H9 (cell line): ENCODE measurements around the gene PLEKHA7. TPM values are rescaled to one million over a fixed set of nuclear protein-coding genes. Genes with fewer than 3 reads are reported as not detected.

ENCODE experiments used
- DNase-seq: peaks from one replicate; pipeline ENCODE4 v3.0.0-alpha.2; 2017
- H2AFZ ChIP-seq: one replicate; pipeline ENCODE4 v1.6.1; 2013; ENCODE audit warnings: mild to moderate bottlenecking, low read length, control low read depth, moderate library complexity
- H2AK5ac ChIP-seq: 2 replicates; pipeline ENCODE4 v1.6.1; 2013; ENCODE audit warnings: low read length, control low read depth, mixed read lengths; ENCODE audit not compliant: insufficient read length
- H2BK120ac ChIP-seq: one replicate; pipeline ENCODE4 v1.6.1; 2013; ENCODE audit warnings: low read depth, mild to moderate bottlenecking, low read length, control low read depth, inconsistent platforms; ENCODE audit not compliant: poor library complexity, severe bottlenecking
- H2BK12ac ChIP-seq: 2 replicates; pipeline ENCODE4 v1.6.1; 2013; ENCODE audit warnings: low read length, control low read depth, mixed read lengths, low read depth; ENCODE audit not compliant: insufficient read length
- H2BK15ac ChIP-seq: 2 replicates; pipeline ENCODE4 v1.6.1; 2013; ENCODE audit warnings: low read depth, low read length, control low read depth
- H2BK20ac ChIP-seq: one replicate; pipeline ENCODE4 v1.6.1; 2013; ENCODE audit warnings: low read depth, mild to moderate bottlenecking, low read length, control low read depth, inconsistent platforms; ENCODE audit not compliant: poor library complexity, severe bottlenecking
- H2BK5ac ChIP-seq: 2 replicates; pipeline ENCODE4 v1.6.1; 2013; ENCODE audit warnings: low read length, control low read depth, mixed read lengths; ENCODE audit not compliant: insufficient read length
- H3K14ac ChIP-seq: 2 replicates; pipeline ENCODE4 v1.6.1; 2013; ENCODE audit warnings: low read length, control low read depth; ENCODE audit not compliant: insufficient read depth
- H3K18ac ChIP-seq: 2 replicates; pipeline ENCODE4 v1.6.1; 2013; ENCODE audit warnings: low read depth, mild to moderate bottlenecking, mixed read lengths, low read length, control low read depth; ENCODE audit not compliant: insufficient read length
- H3K23ac ChIP-seq: 2 replicates; pipeline ENCODE4 v1.6.1; 2013; ENCODE audit warnings: low read length, control low read depth, mixed read lengths, low read depth; ENCODE audit not compliant: insufficient read length
- H3K23me2 ChIP-seq: 2 replicates; pipeline ENCODE4 v1.6.1; 2013; ENCODE audit warnings: low read depth, mild to moderate bottlenecking, mixed read lengths, low read length, control low read depth; ENCODE audit not compliant: insufficient read length, poor library complexity, severe bottlenecking
- H3K27ac ChIP-seq: 2 replicates; pipeline ENCODE4 v1.5.1; 2013; ENCODE audit warnings: low read length, control low read depth, mixed read lengths, low read depth; ENCODE audit not compliant: insufficient read length
- H3K27me3 ChIP-seq: 2 replicates; pipeline ENCODE4 v1.6.1; 2013; ENCODE audit warnings: low read length, control low read depth, inconsistent platforms; ENCODE audit not compliant: insufficient read depth
- H3K4ac ChIP-seq: 2 replicates; pipeline ENCODE4 v1.6.1; 2013; ENCODE audit warnings: low read depth, mild to moderate bottlenecking, control low read depth, inconsistent platforms, low read length, moderate library complexity
- H3K4me1 ChIP-seq: 2 replicates; pipeline ENCODE4 v1.6.1; 2013; ENCODE audit warnings: low read length, control low read depth, inconsistent platforms; ENCODE audit not compliant: insufficient read depth
- H3K4me2 ChIP-seq: 2 replicates; pipeline ENCODE4 v1.6.1; 2013; ENCODE audit warnings: low read length, control low read depth, mixed read lengths; ENCODE audit not compliant: insufficient read length, insufficient read depth
- H3K56ac ChIP-seq: 2 replicates; pipeline ENCODE4 v1.6.1; 2013; ENCODE audit warnings: low read depth, mild to moderate bottlenecking, mixed read lengths, low read length, control low read depth; ENCODE audit not compliant: insufficient read length
- H3K79me1 ChIP-seq: 2 replicates; pipeline ENCODE4 v1.6.1; 2013; ENCODE audit warnings: low read depth, mild to moderate bottlenecking, moderate library complexity, low read length, control low read depth, inconsistent platforms; ENCODE audit not compliant: insufficient read depth, poor library complexity, severe bottlenecking
- H3K79me2 ChIP-seq: 2 replicates; pipeline ENCODE4 v1.6.1; 2013; ENCODE audit warnings: low read length, control low read depth, inconsistent platforms; ENCODE audit not compliant: insufficient read depth
- H3K9ac ChIP-seq: 2 replicates; pipeline ENCODE4 v1.6.1; 2013; ENCODE audit warnings: low read length, control low read depth, mixed read lengths; ENCODE audit not compliant: insufficient read length; ENCODE audit errors: extremely low read depth
- H3K9me3 ChIP-seq: one replicate; pipeline ENCODE4 v1.6.1; 2013; ENCODE audit warnings: low read depth, low read length, inconsistent platforms; ENCODE audit not compliant: control insufficient read depth
- H3T11ph ChIP-seq: one replicate; pipeline ENCODE4 v1.6.1; 2013; ENCODE audit warnings: mild to moderate bottlenecking, low read length, control low read depth, inconsistent platforms
- H4K20me1 ChIP-seq: one replicate; pipeline ENCODE4 v1.6.1; 2013; ENCODE audit not compliant: control insufficient read depth, insufficient read length, insufficient read depth
- H4K5ac ChIP-seq: 2 replicates; pipeline ENCODE4 v1.6.1; 2013; ENCODE audit warnings: low read depth, mild to moderate bottlenecking, mixed read lengths, low read length, control low read depth; ENCODE audit not compliant: insufficient read length
- H4K8ac ChIP-seq: replicated peaks from 2 replicates; pipeline ENCODE4 v1.6.1; 2013; ENCODE audit warnings: low read length, control low read depth, mixed read lengths, low read depth; ENCODE audit not compliant: insufficient read length
- H4K91ac ChIP-seq: 2 replicates; pipeline ENCODE4 v1.6.1; 2013; ENCODE audit warnings: low read depth, mild to moderate bottlenecking, moderate library complexity, mixed read lengths, low read length, control low read depth; ENCODE audit not compliant: insufficient read length
- H3K27ac Mint-ChIP-seq, 3 experiments: 2 replicates in 2 of 3; 3 replicates in 1 of 3; pipeline ENCODE4 v1.8.0; 2020 to 2021; ENCODE audit warnings: mixed read lengths in 3 of 3, mild to moderate bottlenecking in 1 of 3, moderate library complexity in 1 of 3
- H3K27me3 Mint-ChIP-seq: 2 replicates; pipeline ENCODE4 v1.8.0; 2021; ENCODE audit warnings: low read depth, mild to moderate bottlenecking, moderate library complexity, mixed read lengths
- H3K36me3 Mint-ChIP-seq, 3 experiments: 2 replicates in 2 of 3; 3 replicates in 1 of 3; pipeline ENCODE4 v1.8.0; 2020 to 2021; ENCODE audit warnings: low read depth in 3 of 3, mixed read lengths in 3 of 3; ENCODE audit not compliant: insufficient read depth in 1 of 3
- H3K4me1 Mint-ChIP-seq, 2 experiments: 2 replicates each; pipeline ENCODE4 v1.8.0; 2020; ENCODE audit warnings: mixed read lengths in 2 of 2
- H3K4me3 Mint-ChIP-seq, 2 experiments: 2 replicates in 1 of 2; 3 replicates in 1 of 2; pipeline ENCODE4 v1.8.0; 2020 to 2021; ENCODE audit warnings: mild to moderate bottlenecking in 2 of 2, mixed read lengths in 2 of 2, moderate library complexity in 1 of 2
- H3K9me3 Mint-ChIP-seq, 2 experiments: 2 replicates in 1 of 2; 3 replicates in 1 of 2; pipeline ENCODE4 v1.8.0; 2020; ENCODE audit warnings: mild to moderate bottlenecking in 2 of 2, mixed read lengths in 2 of 2, moderate library complexity in 1 of 2
- WGBS: extraction: QIAGEN DNeasy Blood & Tissue Kit; methylation state at CpG from one replicate; pipeline ENCODE4 v1.1.7; 2013; ENCODE audit warnings: missing lambda C conversion rate, low lambda C conversion rate, mixed read lengths; ENCODE audit not compliant: insufficient read length; ENCODE audit errors: extremely low coverage; 5-methylcytosine and 5-hydroxymethylcytosine counted together
- total RNA-seq: library from RNA; stranded (reverse); gene quantifications from 2 replicates; pipeline ENCODE4 v1.2.1, GENCODE V29; 2021
- TF ChIP-seq, protein P1 (sequence below): fragments of 200-600 bp; sonication (generic); conservative IDR thresholded peaks from 3 replicates; pipeline ENCODE4 v1.8.0; 2021; ENCODE audit warnings: antibody characterized with exemption, mild to moderate bottlenecking

The PLEKHA7 gene
- total RNA-seq, 1 experiment from 2014 or later = 21.0 TPM

DNA sequence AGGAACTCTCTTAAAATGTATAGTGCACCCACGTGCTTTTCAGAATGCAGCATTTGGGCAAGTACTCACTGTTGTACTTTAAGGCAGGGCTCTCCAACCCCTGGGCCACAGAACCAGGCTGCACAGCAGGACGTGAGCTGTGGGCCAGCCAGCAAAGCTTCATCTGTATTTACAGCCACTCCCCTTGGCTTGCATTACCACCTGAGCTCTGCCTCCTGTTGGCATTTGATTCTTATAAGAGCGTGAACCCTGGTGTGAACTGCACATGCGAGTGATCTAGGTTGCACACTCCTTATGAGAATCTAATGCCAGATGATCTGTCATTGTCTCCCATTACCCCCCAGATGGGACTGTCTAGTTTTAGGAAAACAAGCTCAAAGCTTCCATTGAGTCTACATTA is 272.7 kb downstream of the PLEKHA7 start:
- Histone ChIP-seq H3K4me2 (no peak overlapping the region), H4K5ac (no peak overlapping the region), H3K27me3 (no peaks in the 10 kb centered on the region), H4K8ac (no peak overlapping the region), H3K4ac (no peak overlapping the region), H3K14ac (no peak overlapping the region), H2BK12ac (no peak overlapping the region), H3K4me1 (no peaks in the 10 kb centered on the region; the same call in 1 of the 2 replicates), H2BK5ac (no peak overlapping the region), H3K23ac (no peak overlapping the region), H3K18ac (no peak overlapping the region), H4K91ac (no peak overlapping the region), H2BK20ac (no peak overlapping the region), H3K79me1 (no peaks in the 10 kb centered on the region), H3K56ac (no peak overlapping the region), H3K23me2 (peaks cover 5% of the 10 kb centered on the region), H3K27ac (no peak overlapping the region), H4K20me1 (no peaks in the 10 kb centered on the region), H2AFZ (no peak overlapping the region), H2AK5ac (no peak overlapping the region), H3K9ac (no peak overlapping the region), H2BK15ac (no peak overlapping the region), H3K79me2 (peaks cover 28% of the 10 kb centered on the region), H2BK120ac (no peak overlapping the region), H3T11ph (no peak overlapping the region), H3K9me3 (no peaks in the 10 kb centered on the region)
- Mint-ChIP-seq H3K4me3 (peak overlapping the region in 1 of 2 experiments; percentile 1; a peak in 1 of 5 replicates), H3K27ac (no peak overlapping the region), H3K36me3 (peaks cover 25 to 38% (median 38%) of the 10 kb centered on the region in 3 experiments; a peak in 6 of 7 replicates), H3K4me1 (peaks cover 24% of the 10 kb centered on the region in 2 experiments), H3K9me3 (peaks cover 2 to 4% of the 10 kb centered on the region in 2 experiments; a peak in 3 of 5 replicates), H3K27me3 (no peaks in the 10 kb centered on the region)
- WGBS = no CpG with 5 or more reads among the region's 4 CpGs
- TF ChIP-seq, protein P1, sequence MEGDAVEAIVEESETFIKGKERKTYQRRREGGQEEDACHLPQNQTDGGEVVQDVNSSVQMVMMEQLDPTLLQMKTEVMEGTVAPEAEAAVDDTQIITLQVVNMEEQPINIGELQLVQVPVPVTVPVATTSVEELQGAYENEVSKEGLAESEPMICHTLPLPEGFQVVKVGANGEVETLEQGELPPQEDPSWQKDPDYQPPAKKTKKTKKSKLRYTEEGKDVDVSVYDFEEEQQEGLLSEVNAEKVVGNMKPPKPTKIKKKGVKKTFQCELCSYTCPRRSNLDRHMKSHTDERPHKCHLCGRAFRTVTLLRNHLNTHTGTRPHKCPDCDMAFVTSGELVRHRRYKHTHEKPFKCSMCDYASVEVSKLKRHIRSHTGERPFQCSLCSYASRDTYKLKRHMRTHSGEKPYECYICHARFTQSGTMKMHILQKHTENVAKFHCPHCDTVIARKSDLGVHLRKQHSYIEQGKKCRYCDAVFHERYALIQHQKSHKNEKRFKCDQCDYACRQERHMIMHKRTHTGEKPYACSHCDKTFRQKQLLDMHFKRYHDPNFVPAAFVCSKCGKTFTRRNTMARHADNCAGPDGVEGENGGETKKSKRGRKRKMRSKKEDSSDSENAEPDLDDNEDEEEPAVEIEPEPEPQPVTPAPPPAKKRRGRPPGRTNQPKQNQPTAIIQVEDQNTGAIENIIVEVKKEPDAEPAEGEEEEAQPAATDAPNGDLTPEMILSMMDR = no peak
- no peak for DNase-seq
